ENCODE results near the gene MTG2.

The MTG2 gene

GRCh38 chr20:62183426-62184142 is 756 bp downstream of the MTG2 start:
- DNase-seq (ENCODE audit: low read depth in 1 of 2, low spot score in 1 of 2), result no peak

DNA sequence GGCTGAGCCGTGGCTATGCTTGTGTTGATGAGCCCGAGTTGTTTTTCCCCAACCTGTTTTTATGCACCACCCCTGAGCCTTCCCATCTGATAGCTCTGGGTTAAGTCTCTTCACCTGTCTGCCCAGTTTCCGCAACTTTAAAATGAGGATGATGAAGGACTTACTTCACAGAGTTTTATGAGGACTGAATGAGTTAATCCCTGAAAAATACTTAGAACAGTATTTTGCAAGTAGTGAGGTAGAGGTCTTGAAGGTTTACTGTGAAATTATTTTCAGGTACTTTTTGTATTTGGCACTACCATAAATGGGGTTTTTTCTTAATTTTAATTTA is 3.2 kb downstream of the MTG2 start:
- no peak for DNase-seq (ENCODE audit: low read depth in 1 of 2, low spot score in 1 of 2)

DNA sequence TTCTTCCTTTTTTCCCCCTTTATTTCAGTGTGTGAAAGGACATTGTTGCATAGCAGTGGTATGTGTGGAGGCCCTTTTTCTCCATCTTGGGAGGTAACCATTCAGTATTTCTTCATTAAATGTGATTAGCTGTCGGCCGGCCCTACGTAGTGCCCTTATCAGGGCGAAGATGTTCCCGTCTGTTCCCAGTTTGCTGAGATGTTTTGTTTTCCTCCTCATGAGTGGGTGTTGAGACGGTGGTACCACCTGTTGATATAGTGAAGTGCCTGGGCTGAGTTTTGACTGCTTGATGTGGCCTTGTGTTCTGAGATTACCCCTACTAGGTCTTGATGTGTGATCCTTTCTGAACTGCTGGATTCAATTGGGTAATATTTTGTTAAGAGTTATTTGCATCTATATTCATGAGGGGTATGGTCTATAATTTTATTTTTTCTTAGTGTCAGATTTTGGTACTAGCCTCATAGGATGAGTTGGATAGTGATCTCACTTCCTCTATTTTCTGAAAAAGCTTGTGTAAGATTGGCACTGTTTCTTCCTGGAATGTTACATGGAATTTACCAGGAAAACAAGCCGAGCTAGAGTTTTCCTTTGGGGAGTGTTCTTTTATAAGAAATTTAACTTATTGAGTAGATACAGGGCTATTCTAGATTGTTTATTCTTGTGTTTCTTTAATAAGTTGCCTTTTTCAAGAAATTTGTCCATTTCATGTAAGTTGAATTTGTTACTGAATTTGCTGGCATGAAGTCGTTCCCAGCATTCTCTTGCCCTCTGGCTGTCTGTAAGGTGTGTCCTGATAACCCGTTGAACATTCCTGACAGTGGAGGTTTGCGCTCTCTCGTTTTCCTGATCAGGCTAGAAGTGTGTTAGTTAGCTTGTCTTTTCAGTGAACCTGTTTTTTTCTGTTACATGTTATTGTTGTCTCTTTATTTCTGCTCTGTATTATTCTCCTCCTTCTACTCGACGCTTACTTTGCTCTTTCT is 4.3 kb downstream of the MTG2 start:
- DNase-seq (ENCODE audit: low read depth in 1 of 2, low spot score in 1 of 2), result no peak

GRCh38 chr20:62190639-62191411 is 8.0 kb downstream of the MTG2 start:
- no peak for DNase-seq (ENCODE audit: low read depth in 1 of 2, low spot score in 1 of 2)

DNA sequence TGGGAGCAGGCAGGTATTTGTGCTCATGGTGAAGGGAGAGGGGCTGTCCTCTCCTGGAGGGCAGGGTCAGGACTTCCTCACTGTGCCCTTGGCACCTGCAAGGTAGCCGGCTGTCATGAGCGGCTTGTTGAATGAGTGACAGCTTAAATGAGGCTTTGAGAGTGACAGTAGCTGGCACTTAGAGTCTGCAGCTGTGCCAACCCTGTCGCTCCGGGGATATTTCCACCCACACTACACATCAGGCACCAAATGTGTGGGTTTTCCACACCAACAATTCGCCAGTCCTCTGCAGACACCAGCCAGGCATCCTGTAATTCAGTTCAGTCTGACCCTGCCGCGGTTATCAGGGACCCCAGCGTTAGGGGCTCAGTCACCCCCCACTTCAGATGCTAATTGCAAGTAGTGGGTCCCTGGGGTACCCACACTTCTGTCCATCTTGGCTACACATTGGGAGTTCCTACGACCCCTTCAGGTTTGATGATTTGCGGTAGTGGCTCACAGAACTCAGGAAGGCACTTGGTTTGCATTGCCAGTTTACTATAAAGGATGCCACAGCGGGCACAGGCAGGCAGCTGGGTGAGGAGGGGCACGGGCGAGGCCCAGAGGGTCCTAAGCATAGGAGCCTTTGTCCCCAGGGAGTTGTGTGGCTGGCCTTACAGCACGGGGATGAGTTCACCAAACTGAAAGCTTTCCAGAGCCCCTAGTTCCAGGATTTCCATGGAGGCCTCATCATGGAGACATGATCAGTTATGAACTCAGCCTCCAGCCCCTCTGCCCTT is 9.1 kb downstream of the MTG2 start:
- DNase-seq (ENCODE audit: low read depth in 1 of 2, low spot score in 1 of 2), result no peak

GRCh38 chr20:62192635-62193034 is 9.8 kb downstream of the MTG2 start:
- no peak for DNase-seq (ENCODE audit: low read depth in 1 of 2, low spot score in 1 of 2)

DNA sequence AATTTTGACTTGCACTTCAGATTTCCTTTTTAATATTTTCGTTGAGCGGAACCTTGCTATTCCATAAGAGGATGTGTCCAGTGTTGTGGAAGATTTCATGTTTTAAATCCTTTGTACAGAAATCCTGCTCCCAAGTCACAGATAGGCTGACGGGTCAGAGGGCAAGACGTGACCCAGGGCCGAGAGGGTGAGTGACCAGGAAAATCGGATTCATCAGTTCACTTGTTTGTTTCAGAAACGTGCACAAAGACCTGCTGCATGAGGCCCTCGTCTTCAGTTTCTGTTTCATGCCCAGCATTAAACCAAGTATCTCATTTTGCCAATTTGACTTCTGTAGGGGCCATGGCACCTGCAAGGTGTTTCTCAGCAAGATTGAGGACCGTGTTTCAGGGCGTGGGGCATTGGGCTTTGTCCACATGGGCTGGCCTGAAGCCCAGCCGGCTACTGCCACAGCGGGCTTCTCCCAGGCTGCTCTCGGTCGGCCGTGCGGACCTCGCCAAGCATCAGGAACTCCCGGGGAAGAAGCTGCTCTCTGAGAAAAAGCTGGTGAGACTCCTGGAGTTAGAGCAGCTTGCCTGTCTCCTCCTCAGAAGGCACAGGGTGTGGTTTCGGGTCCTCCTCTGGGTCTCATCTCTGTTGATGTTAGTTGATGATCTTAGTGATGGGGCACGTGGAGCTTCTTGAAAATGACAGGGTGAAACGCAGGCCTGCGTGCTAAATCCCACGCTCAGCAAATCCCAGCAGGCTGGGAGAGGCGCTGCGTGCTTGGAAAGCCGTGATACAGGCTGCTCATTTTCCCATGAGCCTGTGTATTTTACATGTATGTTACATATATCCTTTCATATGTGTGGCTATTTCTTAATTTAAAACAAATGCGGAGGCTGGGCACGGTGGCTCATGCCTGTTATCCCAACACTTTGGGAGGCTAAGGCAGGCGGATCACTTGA is 10.5 kb downstream of the MTG2 start:
- DNase-seq (ENCODE audit: low read depth in 1 of 2, low spot score in 1 of 2), result no peak

GRCh38 chr20:62195075-62195405 is 12.2 kb downstream of the MTG2 start:
- no peak for DNase-seq (ENCODE audit: low read depth in 1 of 2, low spot score in 1 of 2)

DNA sequence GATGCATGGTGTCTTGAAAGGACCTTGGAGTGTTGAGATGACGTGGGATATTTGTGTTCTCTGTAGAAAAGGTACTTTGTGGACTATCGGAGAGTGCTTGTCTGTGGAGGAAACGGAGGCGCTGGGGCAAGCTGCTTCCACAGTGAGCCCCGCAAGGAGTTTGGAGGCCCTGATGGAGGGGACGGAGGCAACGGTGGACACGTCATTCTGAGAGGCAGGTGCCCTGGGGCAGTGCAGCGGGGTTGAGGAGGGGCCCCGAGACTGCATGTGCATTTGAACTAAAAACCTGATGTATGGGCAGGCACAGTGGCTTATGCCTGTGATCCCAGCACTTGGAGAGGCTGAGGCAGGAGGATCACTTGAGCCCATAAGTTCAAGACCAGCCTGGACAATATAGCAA is 12.9 kb downstream of the MTG2 start:
- no peak for DNase-seq (ENCODE audit: low read depth in 1 of 2, low spot score in 1 of 2)

DNA sequence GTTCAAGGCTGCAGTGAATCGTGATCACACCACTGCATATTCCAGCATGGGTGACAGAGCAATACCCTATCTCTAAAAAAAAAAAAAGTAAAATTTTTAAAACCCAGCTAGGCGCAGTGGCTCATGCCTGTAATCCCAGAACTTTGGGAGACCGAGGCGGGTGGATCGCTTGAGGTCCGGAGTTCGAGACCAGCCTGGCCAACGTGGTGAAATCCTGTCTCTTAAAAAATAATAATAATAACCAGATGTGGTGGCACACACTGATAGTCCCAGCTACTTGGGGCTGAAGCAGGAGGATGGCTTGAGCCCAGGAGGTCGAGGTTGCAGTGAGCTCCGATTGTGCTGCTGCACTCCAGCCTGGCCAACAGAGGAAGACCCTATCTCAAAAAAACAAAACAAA is 13.5 kb downstream of the MTG2 start:
- no peak for DNase-seq (ENCODE audit: low read depth in 1 of 2, low spot score in 1 of 2)

DNA sequence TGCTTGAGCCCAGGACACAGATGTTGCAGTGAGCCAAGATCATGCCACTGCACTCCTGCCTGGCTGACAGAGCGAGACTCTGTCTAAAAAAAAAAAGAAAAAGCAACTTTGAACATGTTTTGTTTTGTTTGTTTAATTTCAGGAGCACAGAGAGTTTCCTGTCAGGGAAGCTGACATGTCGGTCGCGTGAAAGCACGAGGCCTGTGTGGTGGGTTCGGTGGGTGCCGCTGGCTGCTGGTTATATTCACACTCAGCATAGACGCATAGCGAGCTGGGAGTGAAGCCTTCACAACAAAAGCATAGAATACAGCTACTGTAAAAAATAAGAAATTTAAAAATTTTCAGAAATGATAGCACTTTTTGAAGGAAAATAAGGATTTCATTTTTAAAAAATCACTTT is 14.5 kb downstream of the MTG2 start:
- DNase-seq (ENCODE audit: low read depth in 1 of 2, low spot score in 1 of 2), result no peak

DNA sequence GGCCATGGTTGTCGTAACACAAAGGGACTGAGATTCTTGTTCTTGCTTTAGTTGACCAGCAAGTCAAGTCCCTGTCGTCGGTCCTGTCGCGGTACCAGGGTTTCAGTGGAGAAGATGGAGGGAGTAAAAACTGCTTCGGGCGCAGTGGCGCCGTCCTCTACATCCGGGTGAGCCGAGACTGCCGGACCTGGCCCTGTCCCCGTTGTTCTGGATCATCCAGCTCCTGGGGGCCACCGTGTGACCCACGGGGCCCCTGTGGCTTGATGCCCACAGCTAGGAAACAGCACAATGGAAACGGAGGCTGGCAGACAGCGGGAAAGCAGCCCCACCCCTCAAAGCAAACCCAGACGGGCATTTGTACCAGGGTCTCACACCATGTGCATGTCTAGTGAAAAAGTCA is 15.0 kb downstream of the MTG2 start:
- no peak for DNase-seq (ENCODE audit: low read depth in 1 of 2, low spot score in 1 of 2)

DNA sequence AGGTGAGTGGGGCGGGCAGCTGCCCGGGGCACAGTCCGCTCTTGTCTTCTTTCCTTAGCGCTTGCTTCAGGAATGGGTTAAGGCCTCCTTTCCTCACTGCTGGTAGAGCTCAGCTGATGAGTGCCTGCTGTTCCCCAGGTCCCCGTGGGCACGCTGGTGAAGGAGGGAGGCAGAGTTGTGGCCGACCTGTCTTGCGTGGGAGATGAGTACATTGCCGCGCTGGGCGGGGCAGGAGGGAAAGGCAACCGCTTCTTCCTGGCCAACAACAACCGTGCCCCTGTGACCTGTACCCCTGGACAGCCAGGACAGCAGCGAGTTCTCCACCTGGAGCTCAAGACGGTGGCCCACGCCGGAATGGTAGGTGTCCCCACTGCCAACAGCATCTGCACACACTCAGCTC is 15.7 kb downstream of the MTG2 start:
- DNase-seq (ENCODE audit: low read depth in 1 of 2, low spot score in 1 of 2), result no peak

DNA sequence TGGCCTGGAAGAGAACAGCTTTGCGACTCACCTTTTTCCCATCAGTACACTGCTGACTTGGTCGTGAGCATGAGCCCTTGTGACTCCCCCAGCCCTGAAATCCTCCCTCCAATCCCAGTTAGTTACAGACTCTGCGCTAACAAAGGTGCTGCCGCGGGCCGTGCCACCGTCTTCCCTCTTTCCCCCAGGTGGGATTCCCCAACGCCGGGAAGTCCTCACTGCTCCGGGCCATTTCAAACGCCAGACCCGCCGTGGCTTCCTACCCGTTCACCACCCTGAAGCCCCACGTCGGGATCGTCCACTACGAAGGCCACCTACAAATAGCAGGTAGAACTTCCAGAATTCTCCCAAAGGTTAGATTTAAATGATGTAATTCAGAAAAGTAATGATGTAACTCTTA is 16.1 kb downstream of the MTG2 start:
- no peak for DNase-seq (ENCODE audit: low read depth in 1 of 2, low spot score in 1 of 2)

- DNase-seq (ENCODE audit: low read depth in 1 of 2, low spot score in 1 of 2), result no peak
Observed at GRCh38 chr20:62200491-62201172, 17.8 kb downstream of the MTG2 start.

- DNase-seq (ENCODE audit: low read depth in 1 of 2, low spot score in 1 of 2), result no peak
Observed at GRCh38 chr20:62201173-62202082, 18.6 kb downstream of the MTG2 start.

GRCh38 chr20:62202083-62202395 is 19.2 kb downstream of the MTG2 start:
- DNase-seq (ENCODE audit: low read depth in 1 of 2, low spot score in 1 of 2), result no peak

GRCh38 chr20:62202676-62203377 is 20.0 kb downstream of the MTG2 start:
- DNase-seq (ENCODE audit: low read depth in 1 of 2, low spot score in 1 of 2), result no peak

All from activated CD4-positive, alpha-beta T cell treated with anti-CD3 and anti-CD28 coated beads, Interleukin-2, amount 50 U/mL, for 24 hours (primary cell).